HUES48 (cell line): ENCODE data around the gene NMT2.

ENCODE experiments used
- H3K27ac ChIP-seq: one replicate; pipeline ENCODE4 v1.7.0; 2013; ENCODE audit warnings: low read depth, low read length, inconsistent platforms
- H3K27me3 ChIP-seq: 2 replicates; pipeline ENCODE4 v1.6.1; 2013; ENCODE audit warnings: mild to moderate bottlenecking, low read length; ENCODE audit not compliant: control insufficient read depth, insufficient read depth
- H3K36me3 ChIP-seq: 2 replicates; pipeline ENCODE4 v1.6.1; 2013; ENCODE audit warnings: low read length; ENCODE audit not compliant: control insufficient read depth, insufficient read depth
- H3K4me1 ChIP-seq: 2 replicates; pipeline ENCODE4 v1.6.1; 2013; ENCODE audit warnings: mild to moderate bottlenecking, low read length; ENCODE audit not compliant: control insufficient read depth, insufficient read depth
- H3K4me3 ChIP-seq: 2 replicates; pipeline ENCODE4 v1.5.1; 2013; ENCODE audit warnings: mild to moderate bottlenecking, low read depth, low read length
- H3K9ac ChIP-seq: 2 replicates; pipeline ENCODE4 v1.6.1; 2013; ENCODE audit warnings: mild to moderate bottlenecking, low read depth, low read length, moderate library complexity
- H3K9me3 ChIP-seq: 2 replicates; pipeline ENCODE4 v1.6.1; 2013; ENCODE audit warnings: low read length; ENCODE audit not compliant: control insufficient read depth, insufficient read depth

The NMT2 gene

GRCh38 chr10:15158972-15159371 lies 9.5 kb downstream of the NMT2 start:
- Histone ChIP-seq H3K36me3 (no peaks in the 10 kb centered on the region), H3K4me3 (no peak overlapping the region), H3K4me1 (peaks cover 9% of the 10 kb centered on the region), H3K9me3 (no peaks in the 10 kb centered on the region), H3K9ac (no peak overlapping the region), H3K27ac (no peak overlapping the region), H3K27me3 (no peaks in the 10 kb centered on the region)

GRCh38 chr10:15158448-15158847 lies 10.0 kb downstream of the NMT2 start:
- no peaks in the 10 kb centered on the region for H3K27me3 ChIP-seq
- no peak overlapping the region for H3K9ac ChIP-seq
- H3K36me3 ChIP-seq, result no peaks in the 10 kb centered on the region
- H3K27ac ChIP-seq, result no peak overlapping the region
- no peak overlapping the region for H3K4me3 ChIP-seq
- H3K9me3 ChIP-seq, result no peaks in the 10 kb centered on the region
- H3K4me1 ChIP-seq, result peaks cover 7% of the 10 kb centered on the region

GRCh38 chr10:15155978-15156656 lies 12.4 kb downstream of the NMT2 start:
- no peaks in the 10 kb centered on the region for H3K9me3 ChIP-seq
- no peaks in the 10 kb centered on the region for H3K4me1 ChIP-seq
- H3K4me3 ChIP-seq, result no peak overlapping the region
- no peak overlapping the region for H3K9ac ChIP-seq
- H3K27ac ChIP-seq, result no peak overlapping the region
- H3K27me3 ChIP-seq, result no peaks in the 10 kb centered on the region
- H3K36me3 ChIP-seq, result no peaks in the 10 kb centered on the region

- no peak overlapping the region for H3K27ac ChIP-seq
- H3K4me1 ChIP-seq, result no peaks in the 10 kb centered on the region
- no peak overlapping the region for H3K4me3 ChIP-seq
- H3K9me3 ChIP-seq, result no peaks in the 10 kb centered on the region
- no peaks in the 10 kb centered on the region for H3K36me3 ChIP-seq
- H3K27me3 ChIP-seq, result no peaks in the 10 kb centered on the region
- H3K9ac ChIP-seq, result no peak overlapping the region
Observed at GRCh38 chr10:15152556-15152955, 15.9 kb downstream of the NMT2 start.

GRCh38 chr10:15150563-15150962 lies 17.9 kb downstream of the NMT2 start:
- Histone ChIP-seq H3K4me1 (no peaks in the 10 kb centered on the region), H3K9ac (no peak overlapping the region), H3K27me3 (no peaks in the 10 kb centered on the region), H3K9me3 (no peaks in the 10 kb centered on the region), H3K27ac (no peak overlapping the region), H3K36me3 (no peaks in the 10 kb centered on the region), H3K4me3 (no peak overlapping the region)

- Histone ChIP-seq H3K27me3 (no peaks in the 10 kb centered on the region), H3K9me3 (no peaks in the 10 kb centered on the region), H3K36me3 (no peaks in the 10 kb centered on the region), H3K4me3 (no peak overlapping the region), H3K27ac (no peak overlapping the region), H3K4me1 (no peaks in the 10 kb centered on the region), H3K9ac (no peak overlapping the region)
Observed at GRCh38 chr10:15149042-15149771, 19.3 kb downstream of the NMT2 start.

GRCh38 chr10:15147594-15148392 lies 20.7 kb downstream of the NMT2 start:
- no peaks in the 10 kb centered on the region for H3K27me3 ChIP-seq
- no peaks in the 10 kb centered on the region for H3K9me3 ChIP-seq
- H3K9ac ChIP-seq, result no peak overlapping the region
- H3K36me3 ChIP-seq, result no peaks in the 10 kb centered on the region
- no peak overlapping the region for H3K4me3 ChIP-seq
- no peak overlapping the region for H3K27ac ChIP-seq
- no peaks in the 10 kb centered on the region for H3K4me1 ChIP-seq

- Histone ChIP-seq H3K9me3 (no peaks in the 10 kb centered on the region), H3K4me1 (0 out of 2 replicates have a peak, but pooled peaks cover under 1% of the 10 kb centered on the region), H3K27me3 (no peaks in the 10 kb centered on the region), H3K27ac (no peak overlapping the region), H3K9ac (no peak overlapping the region), H3K4me3 (no peak overlapping the region), H3K36me3 (no peaks in the 10 kb centered on the region)
Observed at GRCh38 chr10:15146366-15146765, 22.1 kb downstream of the NMT2 start.

GRCh38 chr10:15144788-15145187 lies 23.7 kb downstream of the NMT2 start:
- Histone ChIP-seq H3K27ac (no peak overlapping the region), H3K4me3 (no peak overlapping the region), H3K4me1 (0 out of 2 replicates have a peak, but pooled peaks cover 6% of the 10 kb centered on the region), H3K36me3 (no peaks in the 10 kb centered on the region), H3K9me3 (no peaks in the 10 kb centered on the region), H3K9ac (no peak overlapping the region), H3K27me3 (no peaks in the 10 kb centered on the region)

GRCh38 chr10:15141136-15142054 lies 27.1 kb downstream of the NMT2 start:
- H3K4me1 ChIP-seq, result 0 out of 2 replicates have a peak, but pooled peaks cover 6% of the 10 kb centered on the region
- H3K4me3 ChIP-seq, result no peak overlapping the region
- H3K36me3 ChIP-seq, result no peaks in the 10 kb centered on the region
- no peak overlapping the region for H3K9ac ChIP-seq
- H3K9me3 ChIP-seq, result no peaks in the 10 kb centered on the region
- no peak overlapping the region for H3K27ac ChIP-seq
- no peaks in the 10 kb centered on the region for H3K27me3 ChIP-seq
